Hepatocyte (in vitro differentiated cells): ENCODE data around the gene PTPRN2.

Experiments
- EZH2phosphoT487 ChIP-seq: fragments of 200-600 bp; sonication (generic); IDR thresholded peaks from one replicate; pipeline ENCODE4 v1.6.1; 2018; ENCODE audit warnings: antibody characterized with exemption, mild to moderate bottlenecking, low read depth, moderate library complexity; ENCODE audit not compliant: unreplicated experiment, severe bottlenecking
- TF ChIP-seq, protein P1 (sequence below): fragments of 200-600 bp; sonication (generic); IDR thresholded peaks from 2 replicates; pipeline ENCODE4 v1.5.1; 2016; ENCODE audit warnings: antibody characterized with exemption, mild to moderate bottlenecking; ENCODE audit not compliant: poor library complexity

GRCh38 chr7:158382363-158383254 is 205.0 kb downstream of the PTPRN2 start:
- TF ChIP-seq, protein P1, sequence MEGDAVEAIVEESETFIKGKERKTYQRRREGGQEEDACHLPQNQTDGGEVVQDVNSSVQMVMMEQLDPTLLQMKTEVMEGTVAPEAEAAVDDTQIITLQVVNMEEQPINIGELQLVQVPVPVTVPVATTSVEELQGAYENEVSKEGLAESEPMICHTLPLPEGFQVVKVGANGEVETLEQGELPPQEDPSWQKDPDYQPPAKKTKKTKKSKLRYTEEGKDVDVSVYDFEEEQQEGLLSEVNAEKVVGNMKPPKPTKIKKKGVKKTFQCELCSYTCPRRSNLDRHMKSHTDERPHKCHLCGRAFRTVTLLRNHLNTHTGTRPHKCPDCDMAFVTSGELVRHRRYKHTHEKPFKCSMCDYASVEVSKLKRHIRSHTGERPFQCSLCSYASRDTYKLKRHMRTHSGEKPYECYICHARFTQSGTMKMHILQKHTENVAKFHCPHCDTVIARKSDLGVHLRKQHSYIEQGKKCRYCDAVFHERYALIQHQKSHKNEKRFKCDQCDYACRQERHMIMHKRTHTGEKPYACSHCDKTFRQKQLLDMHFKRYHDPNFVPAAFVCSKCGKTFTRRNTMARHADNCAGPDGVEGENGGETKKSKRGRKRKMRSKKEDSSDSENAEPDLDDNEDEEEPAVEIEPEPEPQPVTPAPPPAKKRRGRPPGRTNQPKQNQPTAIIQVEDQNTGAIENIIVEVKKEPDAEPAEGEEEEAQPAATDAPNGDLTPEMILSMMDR = no peak
- no peak for TF ChIP-seq EZH2phosphoT487
